DMS114 treated with DMSO at 0.1 percent for 48 hours (cell line): ENCODE measurements around the gene PLSCR4.

Experiments
- DNase-seq: peaks from one replicate; lab custom pipeline; 2025; ENCODE audit not compliant: unreplicated experiment; lab: John Stamatoyannopoulos, UW

The PLSCR4 gene

GRCh38 chr3:146163584-146163983 lies 87.3 kb downstream of the PLSCR4 start:
- no peak for DNase-seq

- DNase-seq = no peak
Observed at GRCh38 chr3:146162561-146162960, 88.3 kb downstream of the PLSCR4 start.

- no peak for DNase-seq
Observed at GRCh38 chr3:146161663-146162002, 89.3 kb downstream of the PLSCR4 start.

GRCh38 chr3:146160964-146161662 lies 89.8 kb downstream of the PLSCR4 start, which contains the start of gene PLOD2:
TSS of gene PLOD2 (minus strand) at chr3:146161184. CDS start at chr3:146160989, 195 bp downstream.
- no peak for DNase-seq

- no peak for DNase-seq
Observed at GRCh38 chr3:146160321-146160963, 90.5 kb downstream of the PLSCR4 start.

GRCh38 chr3:146159616-146160320 lies 91.1 kb downstream of the PLSCR4 start:
- no peak for DNase-seq

GRCh38 chr3:146159037-146159436 lies 91.9 kb downstream of the PLSCR4 start:
- DNase-seq = no peak

- no peak for DNase-seq
Observed at GRCh38 chr3:146157325-146158060, 93.4 kb downstream of the PLSCR4 start.

- no peak for DNase-seq
Observed at GRCh38 chr3:146156666-146157314, 94.1 kb downstream of the PLSCR4 start.

GRCh38 chr3:146156095-146156494 lies 94.8 kb downstream of the PLSCR4 start:
- no peak for DNase-seq

GRCh38 chr3:146154995-146155394 lies 95.9 kb downstream of the PLSCR4 start:
- DNase-seq = no peak

GRCh38 chr3:146154316-146154715 lies 96.6 kb downstream of the PLSCR4 start:
- no peak for DNase-seq

- no peak for DNase-seq
Observed at GRCh38 chr3:146153429-146153828, 97.5 kb downstream of the PLSCR4 start.

GRCh38 chr3:146152834-146153233 lies 98.1 kb downstream of the PLSCR4 start:
- no peak for DNase-seq

GRCh38 chr3:146148468-146148931 lies 102.4 kb downstream of the PLSCR4 start:
- DNase-seq = no peak

GRCh38 chr3:146145642-146146041 lies 105.3 kb downstream of the PLSCR4 start:
- DNase-seq = no peak

- DNase-seq = no peak
Observed at GRCh38 chr3:146142757-146143156, 108.1 kb downstream of the PLSCR4 start.
